Hepatocyte (in vitro differentiated cells): ENCODE measurements around the gene ATR.

Experiments used
- EZH2 ChIP-seq: fragments of 200-600 bp; sonication (generic); IDR thresholded peaks from 2 replicates; pipeline ENCODE4 v1.6.1; 2016; ENCODE audit warnings: antibody characterized with exemption, mild to moderate bottlenecking, borderline replicate concordance
- TF ChIP-seq, protein P1 (sequence below): fragments of 200-600 bp; sonication (generic); IDR thresholded peaks from 2 replicates; pipeline ENCODE4 v1.5.1; 2016; ENCODE audit warnings: antibody characterized with exemption, mild to moderate bottlenecking; ENCODE audit not compliant: poor library complexity

DNA sequence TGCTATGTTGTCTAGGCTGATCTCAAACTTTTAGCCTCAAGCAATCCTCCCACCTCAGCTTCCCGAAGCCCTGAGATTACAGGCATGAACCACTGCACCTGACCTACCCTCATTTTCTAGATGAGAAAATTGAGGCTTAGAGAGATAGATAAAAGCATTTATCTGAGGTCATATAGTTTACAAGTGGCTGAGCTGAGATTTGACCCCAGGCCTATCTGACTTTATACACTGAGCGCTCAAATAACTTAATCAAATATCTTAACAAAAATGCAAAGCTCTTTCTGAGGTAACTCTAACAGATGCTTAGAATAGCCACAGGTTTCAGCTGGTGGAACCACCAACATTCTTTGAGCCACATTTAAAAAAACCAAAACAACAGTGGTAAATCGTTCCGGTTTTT lies 23.2 kb upstream of the ATR start:
- TF ChIP-seq, protein P1, sequence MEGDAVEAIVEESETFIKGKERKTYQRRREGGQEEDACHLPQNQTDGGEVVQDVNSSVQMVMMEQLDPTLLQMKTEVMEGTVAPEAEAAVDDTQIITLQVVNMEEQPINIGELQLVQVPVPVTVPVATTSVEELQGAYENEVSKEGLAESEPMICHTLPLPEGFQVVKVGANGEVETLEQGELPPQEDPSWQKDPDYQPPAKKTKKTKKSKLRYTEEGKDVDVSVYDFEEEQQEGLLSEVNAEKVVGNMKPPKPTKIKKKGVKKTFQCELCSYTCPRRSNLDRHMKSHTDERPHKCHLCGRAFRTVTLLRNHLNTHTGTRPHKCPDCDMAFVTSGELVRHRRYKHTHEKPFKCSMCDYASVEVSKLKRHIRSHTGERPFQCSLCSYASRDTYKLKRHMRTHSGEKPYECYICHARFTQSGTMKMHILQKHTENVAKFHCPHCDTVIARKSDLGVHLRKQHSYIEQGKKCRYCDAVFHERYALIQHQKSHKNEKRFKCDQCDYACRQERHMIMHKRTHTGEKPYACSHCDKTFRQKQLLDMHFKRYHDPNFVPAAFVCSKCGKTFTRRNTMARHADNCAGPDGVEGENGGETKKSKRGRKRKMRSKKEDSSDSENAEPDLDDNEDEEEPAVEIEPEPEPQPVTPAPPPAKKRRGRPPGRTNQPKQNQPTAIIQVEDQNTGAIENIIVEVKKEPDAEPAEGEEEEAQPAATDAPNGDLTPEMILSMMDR: no peak
- no peak for TF ChIP-seq EZH2
